HUES48 (cell line): Measurements from ENCODE around the gene MCCC1.

Experiments
- H3K27ac ChIP-seq: one replicate; pipeline ENCODE4 v1.7.0; 2013; ENCODE audit warnings: low read depth, low read length, inconsistent platforms
- H3K27me3 ChIP-seq: 2 replicates; pipeline ENCODE4 v1.6.1; 2013; ENCODE audit warnings: mild to moderate bottlenecking, low read length; ENCODE audit not compliant: control insufficient read depth, insufficient read depth
- H3K36me3 ChIP-seq: 2 replicates; pipeline ENCODE4 v1.6.1; 2013; ENCODE audit warnings: low read length; ENCODE audit not compliant: control insufficient read depth, insufficient read depth
- H3K4me1 ChIP-seq: 2 replicates; pipeline ENCODE4 v1.6.1; 2013; ENCODE audit warnings: mild to moderate bottlenecking, low read length; ENCODE audit not compliant: control insufficient read depth, insufficient read depth
- H3K4me3 ChIP-seq: 2 replicates; pipeline ENCODE4 v1.5.1; 2013; ENCODE audit warnings: mild to moderate bottlenecking, low read depth, low read length
- H3K9ac ChIP-seq: 2 replicates; pipeline ENCODE4 v1.6.1; 2013; ENCODE audit warnings: mild to moderate bottlenecking, low read depth, low read length, moderate library complexity
- H3K9me3 ChIP-seq: 2 replicates; pipeline ENCODE4 v1.6.1; 2013; ENCODE audit warnings: low read length; ENCODE audit not compliant: control insufficient read depth, insufficient read depth

MCCC1 gene

DNA sequence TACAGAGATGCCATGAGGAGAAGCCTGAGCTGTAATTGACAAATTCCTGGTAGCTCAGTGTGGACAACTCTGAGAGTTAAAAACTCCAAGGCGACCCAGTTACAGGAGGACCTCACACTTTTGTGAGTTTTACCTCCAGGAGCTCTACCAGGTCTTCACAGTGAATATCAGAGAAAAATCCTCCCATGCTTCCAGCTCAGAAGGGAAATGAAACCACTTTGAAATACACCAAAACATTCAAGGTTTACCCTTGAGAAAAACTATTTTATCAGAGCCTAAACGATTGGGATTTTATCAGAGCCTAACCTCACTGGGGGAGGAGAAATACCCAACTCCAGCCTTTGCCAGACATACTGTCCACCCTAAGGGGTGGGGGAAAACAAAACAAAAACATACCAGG is 52.4 kb downstream of the MCCC1 start:
- Histone ChIP-seq H3K27ac (no peak overlapping the region), H3K4me3 (no peak overlapping the region), H3K36me3 (peaks cover 44% of the 10 kb centered on the region), H3K4me1 (no peaks in the 10 kb centered on the region), H3K9me3 (no peaks in the 10 kb centered on the region), H3K9ac (no peak overlapping the region), H3K27me3 (no peaks in the 10 kb centered on the region)

- H3K36me3 ChIP-seq = peaks cover 49% of the 10 kb centered on the region
- no peak overlapping the region for H3K27ac ChIP-seq
- H3K4me3 ChIP-seq = no peak overlapping the region
- H3K9ac ChIP-seq = no peak overlapping the region
- H3K4me1 ChIP-seq = no peaks in the 10 kb centered on the region
- H3K27me3 ChIP-seq = no peaks in the 10 kb centered on the region
- H3K9me3 ChIP-seq = no peaks in the 10 kb centered on the region
Measured at GRCh38 chr3:183044547-183045229, 54.6 kb downstream of the MCCC1 start.

- peaks cover 58% of the 10 kb centered on the region for H3K36me3 ChIP-seq
- no peak overlapping the region for H3K27ac ChIP-seq
- no peak overlapping the region for H3K9ac ChIP-seq
- no peaks in the 10 kb centered on the region for H3K27me3 ChIP-seq
- H3K9me3 ChIP-seq = no peaks in the 10 kb centered on the region
- no peak overlapping the region for H3K4me3 ChIP-seq
- H3K4me1 ChIP-seq = no peaks in the 10 kb centered on the region
Measured at GRCh38 chr3:183038757-183039156, 60.5 kb downstream of the MCCC1 start.

GRCh38 chr3:183038221-183038620 is 61.1 kb downstream of the MCCC1 start:
- H3K9ac ChIP-seq = no peak overlapping the region
- no peaks in the 10 kb centered on the region for H3K9me3 ChIP-seq
- no peak overlapping the region for H3K27ac ChIP-seq
- no peaks in the 10 kb centered on the region for H3K27me3 ChIP-seq
- no peaks in the 10 kb centered on the region for H3K4me1 ChIP-seq
- peaks cover 60% of the 10 kb centered on the region for H3K36me3 ChIP-seq
- no peak overlapping the region for H3K4me3 ChIP-seq

GRCh38 chr3:183033746-183034145 is 65.5 kb downstream of the MCCC1 start:
- Histone ChIP-seq H3K27me3 (no peaks in the 10 kb centered on the region), H3K4me3 (no peak overlapping the region), H3K36me3 (peaks cover 53% of the 10 kb centered on the region), H3K9ac (no peak overlapping the region), H3K9me3 (no peaks in the 10 kb centered on the region), H3K4me1 (no peaks in the 10 kb centered on the region), H3K27ac (no peak overlapping the region)

DNA sequence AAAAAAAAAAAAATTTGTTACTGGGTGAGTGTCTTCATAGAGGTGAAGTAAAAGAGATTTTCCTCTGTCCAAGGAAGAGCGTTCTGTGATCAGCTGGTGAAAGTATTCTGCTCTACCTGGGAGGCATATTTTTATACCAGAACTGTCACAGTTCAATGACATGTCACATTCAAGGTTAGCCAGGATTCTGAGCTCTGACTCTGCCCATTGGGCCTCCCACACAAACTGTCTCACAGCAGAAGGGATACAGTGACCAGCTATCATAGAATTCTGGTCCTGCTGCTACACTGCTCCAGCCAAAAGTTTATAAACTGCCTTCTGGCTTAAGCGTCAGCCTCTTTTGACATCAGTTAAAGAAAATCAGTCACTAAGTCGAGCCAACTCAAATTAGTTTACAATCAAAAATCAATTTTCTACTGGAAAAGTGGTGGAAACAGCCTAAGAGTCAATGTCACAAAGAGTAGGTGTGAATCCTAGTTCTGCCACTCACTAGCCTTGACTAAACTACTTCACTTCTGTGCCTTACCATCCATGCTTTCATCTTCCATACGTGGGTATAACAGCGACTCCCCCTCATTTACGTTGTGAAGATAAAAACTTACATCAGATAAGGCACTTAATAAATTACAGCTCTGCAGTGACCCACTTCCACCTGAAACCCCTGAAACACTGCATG is 66.3 kb downstream of the MCCC1 start:
- Histone ChIP-seq H3K36me3 (peaks cover 53% of the 10 kb centered on the region), H3K9me3 (no peaks in the 10 kb centered on the region), H3K27ac (no peak overlapping the region), H3K9ac (no peak overlapping the region), H3K4me1 (no peaks in the 10 kb centered on the region), H3K27me3 (no peaks in the 10 kb centered on the region), H3K4me3 (no peak overlapping the region)

DNA sequence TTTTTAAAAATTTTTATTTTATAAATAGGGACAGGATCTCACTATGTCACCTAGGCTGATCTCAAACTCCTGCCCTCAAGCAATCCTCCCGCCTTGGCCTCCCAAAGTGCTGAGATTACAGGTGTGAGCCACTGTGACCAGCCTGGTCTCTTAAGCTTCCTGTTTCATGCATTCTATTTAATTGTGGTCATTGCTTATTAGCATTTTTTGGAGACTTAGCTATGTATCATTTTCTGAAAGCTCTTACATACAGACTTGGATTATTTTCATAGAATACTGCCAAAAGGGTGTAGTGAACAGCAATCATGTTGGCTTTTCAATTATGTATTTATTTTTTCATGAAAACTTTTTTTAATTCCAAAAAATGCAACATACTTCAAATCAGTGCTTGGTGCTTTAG is 67.5 kb downstream of the MCCC1 start:
- peaks cover 45% of the 10 kb centered on the region for H3K36me3 ChIP-seq
- no peak overlapping the region for H3K4me3 ChIP-seq
- no peaks in the 10 kb centered on the region for H3K27me3 ChIP-seq
- H3K9ac ChIP-seq = no peak overlapping the region
- no peak overlapping the region for H3K27ac ChIP-seq
- H3K4me1 ChIP-seq = no peaks in the 10 kb centered on the region
- no peaks in the 10 kb centered on the region for H3K9me3 ChIP-seq

GRCh38 chr3:183028416-183028815 is 70.9 kb downstream of the MCCC1 start:
- no peaks in the 10 kb centered on the region for H3K27me3 ChIP-seq
- H3K36me3 ChIP-seq = peaks cover 53% of the 10 kb centered on the region
- H3K27ac ChIP-seq = no peak overlapping the region
- no peaks in the 10 kb centered on the region for H3K9me3 ChIP-seq
- no peak overlapping the region for H3K9ac ChIP-seq
- no peak overlapping the region for H3K4me3 ChIP-seq
- H3K4me1 ChIP-seq = no peaks in the 10 kb centered on the region

DNA sequence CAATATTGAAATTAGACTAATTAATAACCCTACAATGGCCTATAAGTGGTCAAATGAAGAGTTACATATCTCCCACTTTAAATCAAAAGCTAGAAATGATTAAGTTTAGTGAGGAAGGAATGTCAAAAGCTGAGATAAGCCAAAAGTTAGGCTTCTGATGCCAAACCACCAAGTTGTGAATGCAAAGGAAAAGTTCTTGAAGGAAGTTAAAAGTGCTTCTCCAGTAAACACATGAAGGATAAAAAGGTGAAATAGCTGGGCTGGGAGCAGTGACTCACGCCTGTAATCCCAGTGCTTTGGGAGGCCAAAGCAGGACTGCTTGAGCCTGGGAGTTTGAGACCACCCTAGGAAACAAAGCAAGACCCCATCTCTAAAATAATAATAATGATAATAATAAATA is 72.0 kb downstream of the MCCC1 start:
- H3K4me3 ChIP-seq = no peak overlapping the region
- H3K27ac ChIP-seq = no peak overlapping the region
- H3K36me3 ChIP-seq = peaks cover 48% of the 10 kb centered on the region
- H3K4me1 ChIP-seq = no peaks in the 10 kb centered on the region
- no peaks in the 10 kb centered on the region for H3K9me3 ChIP-seq
- no peaks in the 10 kb centered on the region for H3K27me3 ChIP-seq
- no peak overlapping the region for H3K9ac ChIP-seq

DNA sequence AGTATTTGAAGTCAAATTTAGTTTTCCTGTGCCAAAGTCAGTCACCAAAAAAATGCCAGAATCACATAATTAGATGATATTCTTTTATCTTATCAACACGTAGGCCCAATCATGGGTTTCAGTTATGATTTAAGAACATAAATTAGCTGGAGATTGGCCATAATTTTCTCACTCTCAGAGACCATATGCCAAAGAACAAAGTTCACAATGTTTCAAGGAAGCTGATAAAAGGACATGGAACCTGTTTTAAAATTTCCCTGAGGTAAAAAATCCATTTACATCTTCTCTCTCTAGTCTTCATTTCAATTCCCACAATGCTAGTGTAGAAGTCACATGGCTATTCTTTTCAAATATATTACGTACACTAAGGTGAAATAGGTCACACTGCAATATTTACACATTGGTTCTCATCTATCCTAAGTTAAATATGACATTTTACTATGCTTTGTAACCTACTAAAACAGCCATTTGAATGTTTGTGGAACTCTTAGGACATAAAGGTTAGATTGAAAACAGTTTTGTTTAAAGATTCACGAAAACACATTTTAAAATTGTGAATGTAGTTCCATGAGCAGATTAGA is 76.3 kb downstream of the MCCC1 start:
- no peaks in the 10 kb centered on the region for H3K4me1 ChIP-seq
- H3K27ac ChIP-seq = no peak overlapping the region
- H3K9ac ChIP-seq = no peak overlapping the region
- H3K4me3 ChIP-seq = no peak overlapping the region
- no peaks in the 10 kb centered on the region for H3K9me3 ChIP-seq
- H3K36me3 ChIP-seq = peaks cover 62% of the 10 kb centered on the region
- H3K27me3 ChIP-seq = no peaks in the 10 kb centered on the region

DNA sequence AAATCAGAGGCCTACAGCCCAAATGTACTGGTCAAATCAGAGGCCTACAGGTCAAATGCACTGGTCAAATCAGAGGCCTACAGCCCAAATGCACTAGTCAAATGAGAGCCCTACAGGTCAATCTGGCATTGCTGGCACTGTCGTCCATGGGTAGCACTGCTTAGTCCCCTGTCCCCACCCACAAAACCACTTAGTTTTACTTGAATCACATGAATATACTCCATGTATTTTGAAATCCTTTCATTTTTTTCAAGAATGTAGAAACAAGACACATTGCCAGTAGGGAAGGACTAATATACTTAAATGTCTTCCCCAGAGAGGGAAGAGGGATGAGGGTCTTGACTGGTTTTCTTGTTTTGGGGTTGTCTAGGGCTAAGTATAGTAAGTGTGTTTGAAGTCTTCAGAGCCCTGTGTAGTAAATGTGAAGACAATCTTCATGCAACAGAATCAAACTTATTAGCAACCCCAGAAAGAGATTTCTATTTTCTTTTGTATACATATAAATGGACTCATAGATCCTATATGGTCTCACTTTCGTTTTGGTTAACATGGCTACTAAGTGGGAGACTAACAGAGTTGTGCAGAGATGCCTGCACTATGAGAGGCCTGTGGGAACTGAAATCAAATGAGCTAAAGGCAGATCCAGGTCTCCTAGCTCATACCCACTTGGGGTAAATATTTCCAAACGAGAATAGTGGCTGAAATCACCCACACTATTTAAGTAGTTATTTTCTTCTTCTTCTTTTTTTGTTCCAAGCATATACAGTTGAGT is 80.7 kb downstream of the MCCC1 start:
- no peaks in the 10 kb centered on the region for H3K9me3 ChIP-seq
- peaks cover 67% of the 10 kb centered on the region for H3K36me3 ChIP-seq
- H3K27me3 ChIP-seq = no peaks in the 10 kb centered on the region
- no peaks in the 10 kb centered on the region for H3K4me1 ChIP-seq
- H3K4me3 ChIP-seq = no peak overlapping the region
- H3K27ac ChIP-seq = no peak overlapping the region
- H3K9ac ChIP-seq = no peak overlapping the region
